ENCODE data around the gene USP9Y.
"Not testable (repeated sequence)": the region's sequence is repeated elsewhere in the genome, so short reads cannot be mapped to it uniquely, and the experiment has no call there.

Gene USP9Y

GRCh38 chrY:12701181-12701695 is at the start of gene USP9Y:
Gene USP9Y, plus strand, starts transcription at chrY:12701231. Its CDS starts 8,217 bp downstream, at chrY:12709448.
- no peak for DNase-seq (ENCODE audit: low spot score)
- TF ChIP-seq CTCF (IDR thresholded peaks at IDR 0.05; ENCODE audit: extremely low read depth, insufficient read depth, missing control alignments), result no peak
- in situ Hi-C loops (cut with MboI; ENCODE audit: low pct_unique_long_range_greater_than_20kb, low sequenced_read_pairs, unreplicated experiment), result no loop called here

GRCh38 chrY:12651621-12652036 is 49.4 kb upstream of the USP9Y start:
- in situ Hi-C loops (cut with MboI; ENCODE audit: low pct_unique_long_range_greater_than_20kb, low sequenced_read_pairs, unreplicated experiment), result no loop called here
- no peak for DNase-seq (ENCODE audit: low spot score)
- no peak for TF ChIP-seq CTCF (IDR thresholded peaks at IDR 0.05; ENCODE audit: extremely low read depth, insufficient read depth, missing control alignments)

- no peak for DNase-seq (ENCODE audit: low spot score)
- TF ChIP-seq CTCF (IDR thresholded peaks at IDR 0.05; ENCODE audit: extremely low read depth, insufficient read depth, missing control alignments), result no peak
These were observed 39.0 kb upstream of the USP9Y start for GRCh38 chrY:12661745-12662681.

GRCh38 chrY:12662745-12663591 is 38.1 kb upstream of the USP9Y start:
- no peak for DNase-seq (ENCODE audit: low spot score)
- in situ Hi-C loops (cut with MboI; ENCODE audit: low pct_unique_long_range_greater_than_20kb, low sequenced_read_pairs, unreplicated experiment), result no loop called here
- TF ChIP-seq CTCF (IDR thresholded peaks at IDR 0.05; ENCODE audit: extremely low read depth, insufficient read depth, missing control alignments), result no peak

More at GRCh38 chrY:12661745-12662681, 39.0 kb upstream of the USP9Y start:
- in situ Hi-C loops (cut with MboI; ENCODE audit: low pct_unique_long_range_greater_than_20kb, low sequenced_read_pairs, unreplicated experiment), result no loop called here

GRCh38 chrY:12663845-12664244 is 37.2 kb upstream of the USP9Y start:
- in situ Hi-C loops (cut with MboI; ENCODE audit: low pct_unique_long_range_greater_than_20kb, low sequenced_read_pairs, unreplicated experiment); DNase-seq (ENCODE audit: low spot score): not testable (repeated sequence)

GRCh38 chrY:12678111-12678510 is 22.9 kb upstream of the USP9Y start:
- no peak for TF ChIP-seq CTCF (IDR thresholded peaks at IDR 0.05; ENCODE audit: extremely low read depth, insufficient read depth, missing control alignments)
- in situ Hi-C loops (cut with MboI; ENCODE audit: low pct_unique_long_range_greater_than_20kb, low sequenced_read_pairs, unreplicated experiment), result no loop called here
- DNase-seq (ENCODE audit: low spot score), result no peak
